Measurements from ENCODE around the gene TRAF1.

Gene TRAF1

DNA sequence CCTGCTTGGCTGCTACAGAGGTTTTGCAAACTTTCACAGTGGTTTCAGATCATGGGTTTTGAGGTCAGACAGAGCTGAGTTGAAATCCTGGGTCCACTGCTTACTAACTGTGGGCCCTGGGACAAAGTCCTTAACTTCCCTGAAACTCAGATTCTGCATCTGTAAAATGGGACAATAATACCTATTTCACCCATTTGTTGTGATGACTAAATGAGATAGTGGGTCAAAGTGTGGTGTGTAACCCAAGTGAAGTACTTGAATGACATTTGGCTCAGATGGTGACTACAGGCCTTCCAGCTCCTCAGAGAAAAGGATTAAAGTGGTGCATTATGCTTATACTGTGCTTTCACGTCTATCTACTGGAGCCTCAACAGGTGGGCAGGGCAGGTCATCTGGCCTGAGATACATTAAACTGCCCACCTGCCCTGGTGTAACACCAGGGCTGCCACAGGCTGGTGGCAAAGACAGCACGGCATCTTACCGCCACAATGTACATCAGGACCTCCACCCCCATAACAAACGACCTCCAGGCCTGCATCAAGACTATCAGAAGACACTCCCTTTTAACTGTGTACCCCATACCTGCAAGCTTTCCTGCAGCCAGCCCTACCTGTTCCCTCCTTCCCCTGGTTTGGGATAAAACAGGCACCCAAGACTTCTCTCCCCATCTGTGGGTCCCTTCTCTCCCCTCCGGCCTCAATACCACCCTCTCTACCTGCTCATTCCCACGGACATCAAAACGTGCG is 846 bp upstream of the TRAF1 start:
- DNase-seq (ENCODE audit: low read depth), result no peak
- no peak overlapping the region for H3K4me3 ChIP-seq (ENCODE audit: low read depth, low read length)

- no peak overlapping the region for H3K4me3 ChIP-seq (ENCODE audit: low read depth, low read length)
- peak; percentile 60 for DNase-seq (ENCODE audit: low read depth)
Measured at GRCh38 chr9:120925535-120926396, 830 bp downstream of the TRAF1 start.

GRCh38 chr9:120924698-120925534 is 1.7 kb downstream of the TRAF1 start:
- no peak for DNase-seq (ENCODE audit: low read depth)
- no peak overlapping the region for H3K4me3 ChIP-seq (ENCODE audit: low read depth, low read length)

DNA sequence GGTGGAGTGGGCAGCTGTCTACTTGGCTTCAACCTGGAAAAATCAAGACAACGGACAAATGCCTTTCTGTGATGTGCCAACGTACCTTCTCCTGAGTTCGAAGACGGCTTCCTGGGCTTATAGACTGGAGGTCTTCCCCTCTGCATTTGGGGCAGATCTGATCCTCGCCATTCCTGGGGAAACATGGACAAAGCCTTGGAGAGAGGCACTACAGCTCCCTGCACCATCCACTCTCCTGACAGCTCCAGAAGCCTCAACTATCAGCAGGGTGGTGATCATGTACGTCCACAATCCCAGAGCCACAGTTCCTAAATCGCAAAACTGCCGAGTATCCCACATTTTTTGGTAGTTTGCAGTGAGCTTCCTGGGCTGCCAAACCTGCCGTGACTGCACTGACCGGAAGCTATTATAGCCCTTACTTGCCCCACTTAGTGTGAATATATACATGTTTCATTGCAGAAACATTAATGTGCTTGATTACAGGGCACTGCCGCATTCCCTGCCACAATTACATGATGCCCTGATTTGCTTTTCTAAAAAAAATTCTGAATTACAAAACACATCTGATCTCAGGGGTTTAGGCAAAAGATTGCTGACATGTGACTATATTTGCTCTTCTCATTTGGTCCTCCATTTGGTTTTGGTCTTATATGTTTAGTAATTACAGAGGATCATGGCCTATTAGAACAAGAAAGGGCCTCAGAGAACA is 2.8 kb downstream of the TRAF1 start:
- no peak for DNase-seq (ENCODE audit: low read depth)
- H3K4me3 ChIP-seq (ENCODE audit: low read depth, low read length), result no peak overlapping the region

- H3K4me3 ChIP-seq (ENCODE audit: low read depth, low read length), result no peak overlapping the region
- DNase-seq (ENCODE audit: low read depth), result no peak
Measured at GRCh38 chr9:120922404-120923195, 4.0 kb downstream of the TRAF1 start.

- no peak for DNase-seq (ENCODE audit: low read depth)
- no peak overlapping the region for H3K4me3 ChIP-seq (ENCODE audit: low read depth, low read length)
Measured at GRCh38 chr9:120921661-120922181, 4.9 kb downstream of the TRAF1 start.

DNA sequence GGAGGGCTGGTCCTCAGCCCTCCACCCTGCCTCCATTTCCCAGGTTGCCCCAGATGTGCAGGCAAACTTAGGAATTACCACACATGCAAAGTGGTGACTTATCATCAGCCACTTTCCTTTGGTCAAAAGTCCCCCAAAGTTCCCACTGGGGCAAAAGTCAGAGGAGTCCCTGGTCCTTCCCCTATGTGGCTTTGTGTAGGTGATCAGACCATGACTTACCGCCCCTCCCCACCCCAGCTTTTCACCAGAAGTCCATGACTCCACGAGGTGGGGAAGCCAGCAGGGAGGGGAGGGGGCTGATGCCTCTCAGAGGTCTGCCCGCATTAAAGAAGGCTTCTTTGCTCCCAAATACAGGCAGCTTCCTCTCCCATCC is 5.8 kb downstream of the TRAF1 start:
- no peak for DNase-seq (ENCODE audit: low read depth)
- no peak overlapping the region for H3K4me3 ChIP-seq (ENCODE audit: low read depth, low read length)

GRCh38 chr9:120919843-120920805 is 6.5 kb downstream of the TRAF1 start:
- no peak overlapping the region for H3K4me3 ChIP-seq (ENCODE audit: low read depth, low read length)
- DNase-seq (ENCODE audit: low read depth), result peak; percentile 28

DNA sequence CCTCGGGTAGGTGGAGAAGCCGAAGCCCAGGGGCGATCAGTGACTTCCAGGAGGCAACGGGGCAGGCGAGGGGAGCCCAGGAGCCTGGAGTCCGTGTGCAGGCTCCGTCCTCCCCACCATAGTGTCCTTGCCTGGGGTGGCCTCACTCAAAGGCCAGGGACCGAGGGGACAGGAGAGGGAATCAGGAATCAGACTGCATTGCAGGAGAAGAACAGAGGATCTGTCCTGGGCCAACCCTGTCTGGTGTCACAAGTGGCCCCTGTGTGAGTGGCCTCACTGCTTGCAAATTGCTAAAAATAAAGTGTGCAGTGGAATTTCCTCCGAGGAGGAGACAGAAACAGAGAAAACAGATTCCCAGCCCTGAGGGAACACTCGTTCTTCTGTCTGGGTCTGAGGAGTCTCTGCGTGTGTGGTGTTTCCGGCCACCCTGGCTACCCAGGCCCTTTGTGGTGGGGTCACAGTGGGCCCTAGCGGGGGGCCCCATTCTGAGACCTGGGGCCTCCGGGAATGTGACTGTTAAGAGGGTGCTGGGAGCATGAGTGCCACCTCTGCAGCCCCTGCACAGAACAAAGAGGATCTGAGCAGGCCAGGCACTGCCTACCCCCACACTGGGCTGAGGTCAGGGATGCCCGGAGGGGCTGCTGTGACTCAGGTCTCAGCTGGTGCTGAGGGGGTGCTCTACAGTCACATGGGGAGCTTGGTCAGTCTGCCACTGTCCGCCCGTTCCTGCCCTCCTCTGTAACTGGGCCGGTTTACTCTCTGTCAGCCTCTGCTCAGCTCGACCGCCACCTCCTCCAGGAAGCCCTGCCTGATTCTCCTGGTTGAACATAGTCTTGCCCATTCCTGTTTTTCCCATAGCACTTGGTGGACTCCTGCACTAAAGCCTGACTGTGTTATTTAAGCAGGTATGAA is 7.4 kb downstream of the TRAF1 start:
- H3K4me3 ChIP-seq (ENCODE audit: low read depth, low read length), result no peak overlapping the region
- DNase-seq (ENCODE audit: low read depth), result no peak

- DNase-seq (ENCODE audit: low read depth), result no peak
- no peak overlapping the region for H3K4me3 ChIP-seq (ENCODE audit: low read depth, low read length)
Measured at GRCh38 chr9:120917929-120918762, 8.4 kb downstream of the TRAF1 start.

DNA sequence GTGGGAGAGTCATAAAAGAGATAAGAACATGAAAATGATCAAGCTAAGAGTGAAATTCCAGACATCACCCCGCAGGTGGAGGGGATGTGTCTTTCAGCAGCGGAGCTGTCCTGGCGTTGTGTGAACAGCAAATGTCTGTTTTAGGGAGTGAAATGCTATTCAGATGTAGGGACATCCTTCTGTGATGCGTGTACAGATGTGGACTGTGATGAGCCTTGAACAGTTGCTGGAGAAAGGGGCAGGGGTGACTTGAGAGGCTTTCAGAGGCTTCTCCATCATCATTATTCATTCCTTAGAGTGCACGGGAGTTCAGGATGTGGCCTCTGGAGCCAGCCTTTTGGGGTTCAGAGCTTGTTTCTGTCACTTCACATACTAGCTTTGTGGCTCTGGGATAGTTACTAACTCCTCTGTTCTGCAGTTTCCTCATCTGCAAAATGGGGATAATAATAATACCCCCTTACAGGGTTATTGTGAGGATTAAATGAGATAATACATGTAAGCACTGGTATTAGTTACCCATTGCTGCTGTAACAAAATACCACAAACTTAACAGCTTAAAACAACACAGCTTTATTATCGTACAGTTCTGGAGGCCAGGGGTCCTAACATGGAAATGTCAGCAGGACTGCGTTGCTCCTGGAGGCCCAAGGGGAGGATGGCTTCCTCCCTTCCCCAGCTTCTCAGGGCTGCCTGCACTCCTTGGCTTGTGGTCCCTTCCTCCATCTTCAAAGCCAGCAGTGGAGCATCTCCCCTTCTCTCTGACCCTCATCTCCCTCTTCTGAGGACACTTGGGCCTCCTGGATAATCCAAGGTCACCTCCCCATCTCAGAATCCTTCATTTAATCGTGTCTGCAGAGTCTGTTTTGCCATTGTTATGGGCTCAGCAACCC is 9.4 kb downstream of the TRAF1 start:
- DNase-seq (ENCODE audit: low read depth), result no peak
- no peak overlapping the region for H3K4me3 ChIP-seq (ENCODE audit: low read depth, low read length)

GRCh38 chr9:120916588-120916987 is 10.0 kb downstream of the TRAF1 start:
- H3K4me3 ChIP-seq (ENCODE audit: low read depth, low read length), result no peak overlapping the region
- DNase-seq (ENCODE audit: low read depth), result peak; percentile 85

GRCh38 chr9:120915854-120916470 is 10.6 kb downstream of the TRAF1 start:
- DNase-seq (ENCODE audit: low read depth), result no peak
- H3K4me3 ChIP-seq (ENCODE audit: low read depth, low read length), result no peak overlapping the region

GRCh38 chr9:120914953-120915352 is 11.6 kb downstream of the TRAF1 start:
- H3K4me3 ChIP-seq (ENCODE audit: low read depth, low read length), result no peak overlapping the region
- peak; percentile 26 for DNase-seq (ENCODE audit: low read depth)

All from skeletal muscle cell (primary cell).